Astrocyte (in vitro differentiated cells and primary cell): ENCODE data around the gene GPC3. TPM values are rescaled to one million over a fixed set of nuclear protein-coding genes. Genes with fewer than 3 reads are reported as not detected.

Source experiments
- DNase-seq: peaks from one replicate; pipeline ENCODE4 v3.0.0-alpha.2; 2010; ENCODE audit warnings: low read depth
- FAIRE-seq: peaks from 2 replicates; lab custom pipeline; 2011; peaks lifted over from hg19 to GRCh38; lab: Jason Lieb, UNC
- H2AFZ ChIP-seq: 2 replicates; pipeline ENCODE4 v1.6.0; 2012; ENCODE audit warnings: low read depth, low read length, inconsistent platforms
- H3K27ac ChIP-seq: 2 replicates; pipeline ENCODE4 v1.5.1; 2011; ENCODE audit warnings: low read depth, low read length, inconsistent platforms
- H3K27me3 ChIP-seq: 2 replicates; pipeline ENCODE4 v1.6.0; 2011; ENCODE audit warnings: low read length, inconsistent platforms; ENCODE audit not compliant: insufficient read depth
- H3K36me3 ChIP-seq: 2 replicates; pipeline ENCODE4 v1.5.1; 2011; ENCODE audit warnings: low read length, inconsistent platforms; ENCODE audit not compliant: insufficient read depth
- H3K4me1 ChIP-seq: 2 replicates; pipeline ENCODE4 v1.5.1; 2011; ENCODE audit warnings: low read length, inconsistent platforms; ENCODE audit not compliant: insufficient read depth
- H3K4me2 ChIP-seq: 2 replicates; pipeline ENCODE4 v1.6.0; 2012; ENCODE audit warnings: low read length, inconsistent platforms
- H3K4me3 ChIP-seq: 2 replicates; pipeline ENCODE4 v1.5.1; 2011; ENCODE audit warnings: low read depth, mild to moderate bottlenecking, low read length, inconsistent platforms; ENCODE audit not compliant: insufficient read depth
- H3K79me2 ChIP-seq: 2 replicates; pipeline ENCODE4 v1.6.0; 2012; ENCODE audit warnings: mild to moderate bottlenecking, low read length, inconsistent platforms; ENCODE audit not compliant: insufficient read depth
- H3K9ac ChIP-seq: 2 replicates; pipeline ENCODE4 v1.6.0; 2012; ENCODE audit warnings: mild to moderate bottlenecking, low read length, inconsistent platforms
- H3K9me3 ChIP-seq: 2 replicates; pipeline ENCODE4 v1.5.1; 2012; ENCODE audit warnings: low read depth, mild to moderate bottlenecking, low read length, inconsistent platforms; ENCODE audit not compliant: insufficient read depth
- H4K20me1 ChIP-seq: 2 replicates; pipeline ENCODE4 v1.6.0; 2012; ENCODE audit warnings: low read length, inconsistent platforms; ENCODE audit not compliant: insufficient read depth
- H3K27ac Mint-ChIP-seq: one replicate; pipeline ENCODE4 v1.8.0; 2021; ENCODE audit warnings: mild to moderate bottlenecking, mixed read lengths; ENCODE audit not compliant: unreplicated experiment
- H3K27me3 Mint-ChIP-seq: one replicate; pipeline ENCODE4 v1.8.0; 2021; ENCODE audit warnings: low read depth, mixed read lengths; ENCODE audit not compliant: unreplicated experiment
- H3K36me3 Mint-ChIP-seq: one replicate; pipeline ENCODE4 v1.8.0; 2021; ENCODE audit warnings: low read depth, mixed read lengths; ENCODE audit not compliant: unreplicated experiment
- H3K4me1 Mint-ChIP-seq: one replicate; pipeline ENCODE4 v1.8.0; 2021; ENCODE audit warnings: low read depth, mixed read lengths; ENCODE audit not compliant: unreplicated experiment
- H3K4me3 Mint-ChIP-seq: one replicate; pipeline ENCODE4 v1.8.0; 2021; ENCODE audit warnings: mild to moderate bottlenecking, moderate library complexity, mixed read lengths; ENCODE audit not compliant: unreplicated experiment
- H3K9me3 Mint-ChIP-seq: one replicate; pipeline ENCODE4 v1.8.0; 2021; ENCODE audit warnings: mild to moderate bottlenecking, mixed read lengths; ENCODE audit not compliant: unreplicated experiment
- EZH2 ChIP-seq: IDR thresholded peaks from 2 replicates; pipeline ENCODE4 v1.6.1; 2012; ENCODE audit warnings: mild to moderate bottlenecking, low read length, inconsistent platforms; ENCODE audit not compliant: insufficient read depth
- total RNA-seq: library from RNA; stranded (reverse); gene quantifications from 2 replicates; pipeline ENCODE4 v1.2.1, GENCODE V29; 2021
- TF ChIP-seq, protein P1 (sequence below): IDR thresholded peaks from 2 replicates; pipeline ENCODE4 v1.5.1; 2011; ENCODE audit warnings: low read depth, mild to moderate bottlenecking, inconsistent platforms, low read length, moderate library complexity; ENCODE audit not compliant: insufficient read depth

Gene GPC3
- total RNA-seq, 1 donor from 2014 or later, result 8.2 TPM

DNA sequence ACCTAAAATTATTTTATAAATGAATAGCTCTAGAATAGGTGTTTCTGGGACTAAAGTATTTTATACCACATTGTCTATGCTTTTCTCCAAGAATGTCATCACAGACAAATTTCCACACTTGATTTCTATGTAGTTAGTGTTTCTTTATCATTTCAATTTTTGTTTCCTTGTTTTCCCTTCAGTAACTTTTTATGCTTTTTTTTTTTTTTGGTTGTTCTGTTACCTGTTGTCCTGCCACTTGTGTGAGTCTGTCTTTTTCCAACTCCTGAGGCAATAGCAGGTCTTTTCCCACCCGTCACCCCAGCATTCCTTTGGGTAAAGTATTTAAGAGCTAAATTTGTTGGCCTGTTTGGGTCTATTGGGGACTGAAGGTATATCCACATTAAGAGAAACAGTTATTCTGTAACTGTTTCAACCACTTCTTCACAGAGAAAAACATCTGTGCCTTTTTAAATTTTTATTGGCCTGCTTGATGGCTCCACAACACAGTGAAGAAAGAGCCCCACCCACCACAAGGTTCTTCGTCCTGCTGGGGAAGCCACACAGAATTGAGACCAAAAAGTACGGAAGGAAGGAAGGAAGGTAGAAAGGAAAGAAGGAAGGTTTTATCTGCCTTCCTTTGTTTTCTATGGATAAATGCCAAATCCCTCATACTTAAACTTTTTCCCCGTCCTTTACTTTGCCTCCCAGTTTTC is 17.7 kb upstream of the GPC3 start:
- FAIRE-seq (no peak), DNase-seq (no peak)
- no peaks in the 10 kb centered on the region for H3K36me3 ChIP-seq
- peaks cover 13% of the 10 kb centered on the region for H3K4me1 Mint-ChIP-seq
- H3K27ac Mint-ChIP-seq, result no peak overlapping the region
- H3K4me2 ChIP-seq, result no peak overlapping the region
- H3K27me3 ChIP-seq, result no peaks in the 10 kb centered on the region
- H3K9me3 ChIP-seq, result no peaks in the 10 kb centered on the region
- H2AFZ ChIP-seq, result no peak overlapping the region
- no peaks in the 10 kb centered on the region for H3K4me1 ChIP-seq
- TF ChIP-seq, protein P1, sequence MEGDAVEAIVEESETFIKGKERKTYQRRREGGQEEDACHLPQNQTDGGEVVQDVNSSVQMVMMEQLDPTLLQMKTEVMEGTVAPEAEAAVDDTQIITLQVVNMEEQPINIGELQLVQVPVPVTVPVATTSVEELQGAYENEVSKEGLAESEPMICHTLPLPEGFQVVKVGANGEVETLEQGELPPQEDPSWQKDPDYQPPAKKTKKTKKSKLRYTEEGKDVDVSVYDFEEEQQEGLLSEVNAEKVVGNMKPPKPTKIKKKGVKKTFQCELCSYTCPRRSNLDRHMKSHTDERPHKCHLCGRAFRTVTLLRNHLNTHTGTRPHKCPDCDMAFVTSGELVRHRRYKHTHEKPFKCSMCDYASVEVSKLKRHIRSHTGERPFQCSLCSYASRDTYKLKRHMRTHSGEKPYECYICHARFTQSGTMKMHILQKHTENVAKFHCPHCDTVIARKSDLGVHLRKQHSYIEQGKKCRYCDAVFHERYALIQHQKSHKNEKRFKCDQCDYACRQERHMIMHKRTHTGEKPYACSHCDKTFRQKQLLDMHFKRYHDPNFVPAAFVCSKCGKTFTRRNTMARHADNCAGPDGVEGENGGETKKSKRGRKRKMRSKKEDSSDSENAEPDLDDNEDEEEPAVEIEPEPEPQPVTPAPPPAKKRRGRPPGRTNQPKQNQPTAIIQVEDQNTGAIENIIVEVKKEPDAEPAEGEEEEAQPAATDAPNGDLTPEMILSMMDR, result no peak
- TF ChIP-seq EZH2, result no peak
- H3K79me2 ChIP-seq, result no peaks in the 10 kb centered on the region
- H3K4me3 Mint-ChIP-seq, result no peak overlapping the region
- no peaks in the 10 kb centered on the region for H3K27me3 Mint-ChIP-seq
- H3K9ac ChIP-seq, result no peak overlapping the region
- H3K9me3 Mint-ChIP-seq, result no peaks in the 10 kb centered on the region
- H3K36me3 Mint-ChIP-seq, result no peaks in the 10 kb centered on the region
- H3K27ac ChIP-seq, result no peak overlapping the region
- H4K20me1 ChIP-seq, result no peaks in the 10 kb centered on the region
- H3K4me3 ChIP-seq, result no peak overlapping the region

- no peak overlapping the region for H3K27ac ChIP-seq
- H4K20me1 ChIP-seq, result no peaks in the 10 kb centered on the region
- no peaks in the 10 kb centered on the region for H3K27me3 Mint-ChIP-seq
- H3K4me1 Mint-ChIP-seq, result peaks cover 13% of the 10 kb centered on the region
- no peak overlapping the region for H3K4me3 Mint-ChIP-seq
- H3K9me3 ChIP-seq, result no peaks in the 10 kb centered on the region
- no peak overlapping the region for H3K27ac Mint-ChIP-seq
- DNase-seq, result no peak
- H3K4me3 ChIP-seq, result no peak overlapping the region
- no peak overlapping the region for H3K4me2 ChIP-seq
- TF ChIP-seq, protein P1, result no peak
- TF ChIP-seq EZH2, result no peak
- H3K4me1 ChIP-seq, result no peaks in the 10 kb centered on the region
- H3K79me2 ChIP-seq, result no peaks in the 10 kb centered on the region
- no peak overlapping the region for H2AFZ ChIP-seq
- H3K36me3 Mint-ChIP-seq, result no peaks in the 10 kb centered on the region
- no peaks in the 10 kb centered on the region for H3K36me3 ChIP-seq
- no peaks in the 10 kb centered on the region for H3K9me3 Mint-ChIP-seq
- H3K27me3 ChIP-seq, result no peaks in the 10 kb centered on the region
- no peak overlapping the region for H3K9ac ChIP-seq
- FAIRE-seq, result peak; percentile 75
Measured at GRCh38 chrX:134000260-134001245, 15.2 kb upstream of the GPC3 start.
